ENCODE measurements around the gene SMAD5.

Gene SMAD5

DNA sequence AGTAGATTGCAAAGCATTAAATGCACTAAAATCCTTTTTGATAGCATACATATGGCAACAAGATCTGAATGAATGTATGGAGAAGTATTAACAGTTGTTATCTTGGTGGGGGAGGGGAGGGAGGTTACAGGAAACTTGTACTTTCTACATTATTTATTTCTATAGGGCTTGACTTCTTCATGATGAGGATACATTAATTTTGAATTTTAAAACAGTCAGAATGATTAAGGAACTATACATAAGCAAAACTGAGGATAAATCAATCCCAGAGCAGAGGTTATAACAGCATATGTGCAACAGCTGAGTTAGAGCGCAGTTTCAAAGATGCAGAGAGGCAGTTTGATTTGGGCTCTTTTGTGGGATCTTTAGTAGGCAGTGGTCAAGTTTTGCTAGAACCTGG is 23.9 kb upstream of the SMAD5 start:
- no peak for TF ChIP-seq CTCF (IDR thresholded peaks at IDR 0.05; ENCODE audit: insufficient read depth, low read length, poor library complexity, severe bottlenecking)
- no peak for DNase-seq (ENCODE audit: extremely low read depth, insufficient read length)
- H3K4me3 ChIP-seq (replicated peaks; ENCODE audit: low read depth, low read length), result no peak overlapping the region
- H3K36me3 ChIP-seq (ENCODE audit: control insufficient read depth, insufficient read depth, low read length), result no peaks in the 10 kb centered on the region
- H3K27me3 ChIP-seq (replicated peaks; ENCODE audit: control insufficient read depth, insufficient read depth, low read length), result no peaks in the 10 kb centered on the region

DNA sequence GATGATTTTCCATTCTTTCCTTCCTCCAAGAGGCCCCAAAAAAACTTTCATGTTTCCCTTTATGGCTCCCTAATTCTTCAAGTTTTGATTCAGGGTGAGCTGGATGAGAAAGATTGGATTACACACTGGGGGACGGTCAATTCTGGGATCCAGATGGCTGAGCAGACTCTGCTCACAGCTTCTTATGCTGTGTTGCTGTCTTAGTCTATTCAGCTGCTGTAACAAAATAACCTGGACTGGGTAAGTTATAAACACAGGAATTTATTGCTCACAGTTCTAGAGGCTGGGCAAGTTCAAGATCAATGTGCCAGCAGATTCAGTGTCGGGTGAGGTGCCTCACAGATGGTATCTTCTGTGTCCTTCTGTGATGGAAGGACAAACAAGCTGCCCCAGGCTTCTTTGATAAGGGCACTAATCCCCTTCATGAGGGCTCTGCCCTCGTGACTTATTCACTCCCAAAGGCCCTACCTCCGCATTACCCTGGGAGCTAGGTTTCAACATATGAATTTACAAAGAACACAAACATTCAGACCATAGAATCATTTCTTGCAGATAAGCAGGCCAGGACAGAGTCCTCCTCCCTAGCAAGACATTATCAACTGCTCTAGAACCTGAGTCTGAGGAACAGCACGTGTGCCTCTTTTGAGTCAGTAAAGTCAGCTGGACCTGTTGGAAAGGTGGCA is 23.1 kb upstream of the SMAD5 start:
- DNase-seq (ENCODE audit: extremely low read depth, insufficient read length), result no peak
- Histone ChIP-seq H3K4me3 (replicated peaks; ENCODE audit: low read depth, low read length) (no peak overlapping the region), H3K36me3 (ENCODE audit: control insufficient read depth, insufficient read depth, low read length) (no peaks in the 10 kb centered on the region), H3K27me3 (replicated peaks; ENCODE audit: control insufficient read depth, insufficient read depth, low read length) (no peaks in the 10 kb centered on the region)
- TF ChIP-seq CTCF (IDR thresholded peaks at IDR 0.05; ENCODE audit: insufficient read depth, low read length, poor library complexity, severe bottlenecking), result no peak

GRCh38 chr5:136113606-136114005 is 19.0 kb upstream of the SMAD5 start:
- H3K36me3 ChIP-seq (ENCODE audit: control insufficient read depth, insufficient read depth, low read length), result no peaks in the 10 kb centered on the region
- TF ChIP-seq CTCF (IDR thresholded peaks at IDR 0.05; ENCODE audit: insufficient read depth, low read length, poor library complexity, severe bottlenecking), result no peak
- H3K4me3 ChIP-seq (replicated peaks; ENCODE audit: low read depth, low read length), result no peak overlapping the region
- H3K27me3 ChIP-seq (replicated peaks; ENCODE audit: control insufficient read depth, insufficient read depth, low read length), result no peaks in the 10 kb centered on the region
- DNase-seq (ENCODE audit: extremely low read depth, insufficient read length), result no peak

DNA sequence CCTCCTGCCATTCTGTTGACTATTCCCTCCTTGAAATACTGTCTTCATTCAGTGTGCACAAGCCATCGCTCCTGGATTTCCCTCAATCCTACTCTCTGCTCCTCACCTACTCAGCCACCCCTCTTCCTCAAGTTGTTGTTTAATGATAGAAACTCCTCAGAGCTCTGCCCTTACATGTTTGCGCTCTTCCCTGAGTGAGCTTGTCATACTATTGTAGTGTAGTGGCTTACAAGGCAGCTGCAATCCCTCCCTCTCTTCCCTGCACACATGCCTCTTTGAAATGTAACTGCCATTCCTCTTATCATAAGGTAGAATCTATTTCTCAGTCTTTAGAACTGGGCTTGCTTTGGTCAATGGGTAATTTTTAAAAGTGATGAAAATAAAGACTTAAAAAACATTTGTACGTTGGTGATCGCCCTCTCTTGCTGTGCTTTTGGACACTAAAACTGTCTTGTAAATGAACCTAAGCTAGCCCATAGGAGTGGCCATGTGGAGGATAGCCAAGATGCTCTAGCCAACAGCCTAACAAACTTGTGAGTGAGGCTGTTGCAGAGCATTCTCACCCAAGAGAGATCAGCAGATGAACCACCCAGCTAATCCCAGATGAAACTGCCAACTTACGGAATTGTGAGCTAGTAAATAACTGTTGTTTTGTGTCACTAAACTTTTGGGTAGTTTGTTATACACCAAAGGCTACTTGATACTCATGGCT is 18.1 kb upstream of the SMAD5 start:
- Histone ChIP-seq H3K27me3 (replicated peaks; ENCODE audit: control insufficient read depth, insufficient read depth, low read length) (peaks cover 2% of the 10 kb centered on the region), H3K36me3 (ENCODE audit: control insufficient read depth, insufficient read depth, low read length) (no peaks in the 10 kb centered on the region), H3K4me3 (replicated peaks; ENCODE audit: low read depth, low read length) (no peak overlapping the region)
- no peak for DNase-seq (ENCODE audit: extremely low read depth, insufficient read length)
- TF ChIP-seq CTCF (IDR thresholded peaks at IDR 0.05; ENCODE audit: insufficient read depth, low read length, poor library complexity, severe bottlenecking), result no peak

DNA sequence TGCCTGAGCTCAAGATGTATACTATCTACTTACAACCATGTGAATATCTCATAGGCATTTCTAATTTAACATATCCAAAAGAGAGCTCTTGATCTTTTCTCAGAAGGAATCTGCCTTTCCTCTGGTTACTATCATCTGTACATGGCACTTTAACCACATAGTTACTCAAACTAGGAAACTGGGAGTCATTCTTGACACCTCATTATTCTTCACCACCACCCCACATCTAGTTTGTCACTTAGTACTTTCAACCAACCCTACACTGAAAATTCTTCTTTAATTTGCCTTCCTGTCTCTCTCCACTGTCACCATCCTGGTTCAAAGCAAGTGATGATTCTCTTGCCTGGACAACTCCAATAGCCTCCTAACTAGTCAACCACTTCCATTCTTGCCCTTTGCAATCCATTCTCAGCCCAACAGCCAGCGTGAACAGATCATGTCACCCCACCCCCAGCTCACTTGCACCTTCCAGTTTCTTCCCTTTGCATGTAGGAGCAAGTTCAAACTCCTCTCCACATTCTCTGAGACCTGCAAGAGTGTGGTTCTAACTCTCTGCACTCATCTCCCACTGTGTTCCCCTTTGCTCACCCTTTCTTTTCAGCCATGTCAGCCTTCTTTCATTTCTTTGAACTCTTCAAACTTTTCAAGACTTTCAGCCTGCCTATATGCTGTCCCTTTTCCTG is 17.3 kb upstream of the SMAD5 start:
- H3K4me3 ChIP-seq (replicated peaks; ENCODE audit: low read depth, low read length), result no peak overlapping the region
- DNase-seq (ENCODE audit: extremely low read depth, insufficient read length), result no peak
- no peak for TF ChIP-seq CTCF (IDR thresholded peaks at IDR 0.05; ENCODE audit: insufficient read depth, low read length, poor library complexity, severe bottlenecking)
- H3K27me3 ChIP-seq (replicated peaks; ENCODE audit: control insufficient read depth, insufficient read depth, low read length), result peaks cover 2% of the 10 kb centered on the region
- no peaks in the 10 kb centered on the region for H3K36me3 ChIP-seq (ENCODE audit: control insufficient read depth, insufficient read depth, low read length)
